GM12864 (cell line): ENCODE results near the gene IP6K3.

ENCODE experiments used
- DNase-seq: peaks from one replicate; pipeline ENCODE4 v3.0.0-alpha.2; 2011; ENCODE audit warnings: low read depth
- H3K4me3 ChIP-seq: 2 replicates; pipeline ENCODE4 v1.5.1; 2011; ENCODE audit warnings: mild to moderate bottlenecking, low read depth, low read length, control low read depth
- CTCF ChIP-seq: IDR thresholded peaks from 2 replicates; pipeline ENCODE4 v1.5.1; 2011; ENCODE audit warnings: low read depth, mild to moderate bottlenecking, moderate library complexity, low read length, control low read depth, inconsistent platforms; ENCODE audit errors: missing control alignments

IP6K3 gene

GRCh38 chr6:33788694-33789549 lies 42.2 kb upstream of the IP6K3 start, which contains the start of gene LEMD2:
TSS of gene LEMD2 (minus strand) at chr6:33789130. CDS start at chr6:33789116, 14 bp downstream.
- DNase-seq = peak; percentile 77
- no peak for TF ChIP-seq CTCF
- H3K4me3 ChIP-seq = peak within 1 kb of the TSS; percentile 78

GRCh38 chr6:33787954-33788693 lies 41.4 kb upstream of the IP6K3 start:
- no peak for TF ChIP-seq CTCF
- peak; percentile 19 for DNase-seq
- peak overlapping the region; percentile 78 for H3K4me3 ChIP-seq

GRCh38 chr6:33787346-33787953 lies 40.7 kb upstream of the IP6K3 start:
- no peak for TF ChIP-seq CTCF
- no peak for DNase-seq
- peak overlapping the region; percentile 78 for H3K4me3 ChIP-seq

- H3K4me3 ChIP-seq = no peak overlapping the region
- TF ChIP-seq CTCF = no peak
- no peak for DNase-seq
Measured at GRCh38 chr6:33786736-33787135, 40.0 kb upstream of the IP6K3 start.

- TF ChIP-seq CTCF = no peak
- no peak overlapping the region for H3K4me3 ChIP-seq
- no peak for DNase-seq
Measured at GRCh38 chr6:33785778-33786177, 39.1 kb upstream of the IP6K3 start.

- no peak overlapping the region for H3K4me3 ChIP-seq
- no peak for DNase-seq
- TF ChIP-seq CTCF = no peak
Measured at GRCh38 chr6:33784787-33785186, 38.1 kb upstream of the IP6K3 start.
